Karpas-422 (cell line): ENCODE measurements around the gene POLR2I. TPM values are rescaled to one million over a fixed set of nuclear protein-coding genes. Genes with fewer than 3 reads are reported as not detected.
A peak's percentile ranks its signal among the peaks of the same experiment; 100 is the strongest.
"Not testable (repeated sequence)": the region's sequence is repeated elsewhere in the genome, so short reads cannot be mapped to it uniquely, and the experiment has no call there.

ENCODE experiments used
- DNase-seq: peaks from one replicate; pipeline ENCODE4 v3.0.0-alpha.2; 2015
- H2AFZ ChIP-seq: fragments of 200-600 bp; sonication (generic); 2 replicates; pipeline ENCODE4 v1.6.1; 2014; ENCODE audit warnings: antibody characterized with exemption, low read length, mixed read lengths
- H3K27ac ChIP-seq: fragments of 200-600 bp; sonication (generic); 2 replicates; pipeline ENCODE4 v1.5.1; 2014; ENCODE audit warnings: mild to moderate bottlenecking, low read length, moderate library complexity
- H3K27me3 ChIP-seq: fragments of 200-600 bp; sonication (generic); 2 replicates; pipeline ENCODE4 v1.6.1; 2014; ENCODE audit warnings: low read length, mixed read lengths
- H3K36me3 ChIP-seq: fragments of 200-600 bp; sonication (generic); 2 replicates; pipeline ENCODE4 v1.6.1; 2014; ENCODE audit warnings: low read length, mixed read lengths; ENCODE audit not compliant: insufficient read depth
- H3K4me1 ChIP-seq: fragments of 200-600 bp; sonication (generic); 2 replicates; pipeline ENCODE4 v1.6.1; 2014; ENCODE audit warnings: mild to moderate bottlenecking, low read length, mixed read lengths
- H3K4me2 ChIP-seq: fragments of 200-600 bp; sonication (generic); 2 replicates; pipeline ENCODE4 v1.6.1; 2014; ENCODE audit warnings: low read length, low read depth, mild to moderate bottlenecking; ENCODE audit not compliant: poor library complexity, severe bottlenecking
- H3K4me3 ChIP-seq: fragments of 200-600 bp; sonication (generic); 2 replicates; pipeline ENCODE4 v1.5.1; 2014; ENCODE audit warnings: mild to moderate bottlenecking, antibody characterized with exemption, low read length, mixed read lengths
- H3K79me2 ChIP-seq: fragments of 200-600 bp; sonication (generic); 2 replicates; pipeline ENCODE4 v1.6.1; 2014; ENCODE audit warnings: mild to moderate bottlenecking, low read length, mixed read lengths
- H3K9ac ChIP-seq: fragments of 200-600 bp; sonication (generic); 2 replicates; pipeline ENCODE4 v1.6.0; 2014; ENCODE audit warnings: low read length
- H3K9me2 ChIP-seq: fragments of 200-600 bp; sonication (generic), shearing (Covaris generic); replicated peaks from 2 replicates; pipeline ENCODE4 v1.6.0; 2014; ENCODE audit warnings: mild to moderate bottlenecking, low read length, moderate library complexity; ENCODE audit not compliant: insufficient read depth
- H3K9me3 ChIP-seq: fragments of 300-700, 200-600 bp; sonication (generic); 2 replicates; pipeline ENCODE4 v1.6.1; 2014; ENCODE audit warnings: low read length, mixed read lengths
- H4K20me1 ChIP-seq: fragments of 200-600 bp; sonication (generic); 2 replicates; pipeline ENCODE4 v1.6.1; 2014; ENCODE audit warnings: mild to moderate bottlenecking, antibody characterized with exemption, low read length, low read depth; ENCODE audit not compliant: insufficient read depth
- total RNA-seq: library from RNA; depleted of rRNA; stranded (reverse); fragments of >200 nt; shearing (Covaris generic); gene quantifications from 2 replicates; pipeline ENCODE4 v1.2.3, GENCODE V29; 2014; ENCODE audit warnings: low replicate concordance; rRNA removed

Gene POLR2I
- total RNA-seq, 1 experiment from 2014 or later, result 175 TPM

GRCh38 chr19:36073121-36073876, 41.4 kb downstream of the POLR2I start:
- Histone ChIP-seq H3K9me2 (no peaks in the 10 kb centered on the region), H3K4me1 (peaks cover 2% of the 10 kb centered on the region; the same call in 1 of the 2 replicates), H3K36me3 (peaks cover 21% of the 10 kb centered on the region), H3K79me2 (no peaks in the 10 kb centered on the region), H3K27me3 (no peaks in the 10 kb centered on the region), H3K27ac (no peak overlapping the region), H3K9me3 (no peaks in the 10 kb centered on the region), H3K9ac (no peak overlapping the region), H2AFZ (no peak overlapping the region), H4K20me1 (no peaks in the 10 kb centered on the region), H3K4me3 (no peak overlapping the region), H3K4me2 (no peak overlapping the region)
- DNase-seq, result peak; percentile 54

- H3K9me2 ChIP-seq, result no peaks in the 10 kb centered on the region
- no peaks in the 10 kb centered on the region for H3K79me2 ChIP-seq
- H3K9ac ChIP-seq, result no peak overlapping the region
- DNase-seq, result no peak
- no peak overlapping the region for H3K27ac ChIP-seq
- no peaks in the 10 kb centered on the region for H3K27me3 ChIP-seq
- H3K4me3 ChIP-seq, result no peak overlapping the region
- no peak overlapping the region for H2AFZ ChIP-seq
- H3K36me3 ChIP-seq, result peaks cover 29% of the 10 kb centered on the region
- H3K4me1 ChIP-seq, result peaks cover 2% of the 10 kb centered on the region; the same call in 1 of the 2 replicates
- no peaks in the 10 kb centered on the region for H4K20me1 ChIP-seq
- no peak overlapping the region for H3K4me2 ChIP-seq
- H3K9me3 ChIP-seq, result no peaks in the 10 kb centered on the region
Observed at GRCh38 chr19:36072081-36072480, 42.6 kb downstream of the POLR2I start.

- not testable (repeated sequence) for H3K27ac ChIP-seq, H3K4me2 ChIP-seq, H3K9me2 ChIP-seq, DNase-seq, H3K4me3 ChIP-seq, H2AFZ ChIP-seq, H3K9me3 ChIP-seq, H4K20me1 ChIP-seq, H3K9ac ChIP-seq, H3K4me1 ChIP-seq, H3K79me2 ChIP-seq, H3K27me3 ChIP-seq
- H3K36me3 ChIP-seq, result peaks cover 39% of the 10 kb centered on the region
Observed at GRCh38 chr19:36068810-36069499, 45.7 kb downstream of the POLR2I start.

- Histone ChIP-seq H2AFZ (no peak overlapping the region), H3K4me1 (peaks cover 4% of the 10 kb centered on the region; the same call in 1 of the 2 replicates), H3K9me2 (no peaks in the 10 kb centered on the region), H3K79me2 (peaks cover 15% of the 10 kb centered on the region), H3K9me3 (no peaks in the 10 kb centered on the region), H4K20me1 (no peaks in the 10 kb centered on the region), H3K27me3 (no peaks in the 10 kb centered on the region), H3K36me3 (peaks cover 35% of the 10 kb centered on the region), H3K9ac (no peak overlapping the region), H3K27ac (no peak overlapping the region), H3K4me2 (no peak overlapping the region), H3K4me3 (no peak overlapping the region)
- DNase-seq, result no peak
Observed at GRCh38 chr19:36067681-36068080, 47.0 kb downstream of the POLR2I start.

- no peaks in the 10 kb centered on the region for H3K9me3 ChIP-seq
- H3K79me2 ChIP-seq, result peaks cover 37% of the 10 kb centered on the region
- no peak for DNase-seq
- no peak overlapping the region for H3K27ac ChIP-seq
- H3K27me3 ChIP-seq, result no peaks in the 10 kb centered on the region
- H3K9me2 ChIP-seq, result no peaks in the 10 kb centered on the region
- peaks cover 40% of the 10 kb centered on the region for H3K36me3 ChIP-seq
- H3K4me3 ChIP-seq, result no peak overlapping the region
- no peak overlapping the region for H3K4me2 ChIP-seq
- no peaks in the 10 kb centered on the region for H4K20me1 ChIP-seq
- no peak overlapping the region for H2AFZ ChIP-seq
- H3K4me1 ChIP-seq, result peaks cover 27% of the 10 kb centered on the region
- H3K9ac ChIP-seq, result no peak overlapping the region
Observed at GRCh38 chr19:36064826-36065225, 49.8 kb downstream of the POLR2I start.

Other genes with a start within 250 kb of the POLR2I start
- gene APLP1, start 246.3 kb downstream of the POLR2I start, total RNA-seq, result 9.9 and 23.8 TPM in 2 replicates
- 7.2 and 17.1 TPM in 2 replicates for gene NFKBID, start 214.3 kb downstream of the POLR2I start, total RNA-seq
- gene HCST, start 212.3 kb downstream of the POLR2I start, total RNA-seq, result 12.2 and 18.8 TPM in 2 replicates
- gene TYROBP, start 206.6 kb downstream of the POLR2I start, total RNA-seq, result not detected in 2 replicates
- gene LRFN3, start 178.5 kb downstream of the POLR2I start, total RNA-seq, result 3.7 and 3.8 TPM in 2 replicates
- 23.4 and 71.2 TPM in 2 replicates for gene SDHAF1, start 119.7 kb downstream of the POLR2I start, total RNA-seq
- gene SYNE4, start 106.1 kb downstream of the POLR2I start, total RNA-seq, result 1.2 and 1.8 TPM in 2 replicates
- gene ALKBH6, start 100.7 kb downstream of the POLR2I start, total RNA-seq, result 11.1 and 48.4 TPM in 2 replicates
- gene CLIP3, start 82.0 kb downstream of the POLR2I start, total RNA-seq, result 0.72 and 1.2 TPM in 2 replicates
- gene THAP8, start 60.6 kb downstream of the POLR2I start, total RNA-seq, result 3.6 and 8.9 TPM in 2 replicates
- gene WDR62, start 60.0 kb downstream of the POLR2I start, total RNA-seq, result 9.4 and 10.9 TPM in 2 replicates
- 1.6 and 3.1 TPM in 2 replicates for gene OVOL3, start 3.7 kb downstream of the POLR2I start, total RNA-seq
- 200 and 242 TPM in 2 replicates for gene TBCB, start 593 bp upstream of the POLR2I start, total RNA-seq
- gene CAPNS1, start 25.2 kb upstream of the POLR2I start, total RNA-seq, result 121 and 180 TPM in 2 replicates
- gene COX7A1, start 37.6 kb upstream of the POLR2I start, total RNA-seq, result not detected in 2 replicates
- 1.4 and 5.7 TPM in 2 replicates for gene ZNF565, start 99.8 kb upstream of the POLR2I start, total RNA-seq
- gene ZNF146, start 100.2 kb upstream of the POLR2I start, total RNA-seq, result 83.1 and 108 TPM in 2 replicates